Activated T-cell treated with anti-CD3 and anti-CD28 coated beads, Interleukin-2, amount 50 U/mL, for 24 hours (primary cell): Measurements from ENCODE around the gene PAEP.

Experiments used
- DNase-seq: peaks from one replicate; pipeline ENCODE4 v3.0.0-alpha.2; 2020
- H3K27ac Mint-ChIP-seq: 2 replicates; pipeline ENCODE4 v1.8.0; 2020; ENCODE audit warnings: mild to moderate bottlenecking, mixed read lengths
- H3K27me3 Mint-ChIP-seq: 2 replicates; pipeline ENCODE4 v1.8.0; 2020; ENCODE audit warnings: mixed read lengths
- H3K36me3 Mint-ChIP-seq: 2 replicates; pipeline ENCODE4 v1.8.0; 2020; ENCODE audit warnings: low read depth, mixed read lengths
- H3K4me1 Mint-ChIP-seq: 2 replicates; pipeline ENCODE4 v1.8.0; 2020; ENCODE audit warnings: low read depth, mixed read lengths
- H3K4me3 Mint-ChIP-seq: 2 replicates; pipeline ENCODE4 v1.8.0; 2020; ENCODE audit warnings: mild to moderate bottlenecking, moderate library complexity, mixed read lengths
- H3K9me3 Mint-ChIP-seq: 2 replicates; pipeline ENCODE4 v1.8.0; 2020; ENCODE audit warnings: mixed read lengths

The PAEP gene

DNA sequence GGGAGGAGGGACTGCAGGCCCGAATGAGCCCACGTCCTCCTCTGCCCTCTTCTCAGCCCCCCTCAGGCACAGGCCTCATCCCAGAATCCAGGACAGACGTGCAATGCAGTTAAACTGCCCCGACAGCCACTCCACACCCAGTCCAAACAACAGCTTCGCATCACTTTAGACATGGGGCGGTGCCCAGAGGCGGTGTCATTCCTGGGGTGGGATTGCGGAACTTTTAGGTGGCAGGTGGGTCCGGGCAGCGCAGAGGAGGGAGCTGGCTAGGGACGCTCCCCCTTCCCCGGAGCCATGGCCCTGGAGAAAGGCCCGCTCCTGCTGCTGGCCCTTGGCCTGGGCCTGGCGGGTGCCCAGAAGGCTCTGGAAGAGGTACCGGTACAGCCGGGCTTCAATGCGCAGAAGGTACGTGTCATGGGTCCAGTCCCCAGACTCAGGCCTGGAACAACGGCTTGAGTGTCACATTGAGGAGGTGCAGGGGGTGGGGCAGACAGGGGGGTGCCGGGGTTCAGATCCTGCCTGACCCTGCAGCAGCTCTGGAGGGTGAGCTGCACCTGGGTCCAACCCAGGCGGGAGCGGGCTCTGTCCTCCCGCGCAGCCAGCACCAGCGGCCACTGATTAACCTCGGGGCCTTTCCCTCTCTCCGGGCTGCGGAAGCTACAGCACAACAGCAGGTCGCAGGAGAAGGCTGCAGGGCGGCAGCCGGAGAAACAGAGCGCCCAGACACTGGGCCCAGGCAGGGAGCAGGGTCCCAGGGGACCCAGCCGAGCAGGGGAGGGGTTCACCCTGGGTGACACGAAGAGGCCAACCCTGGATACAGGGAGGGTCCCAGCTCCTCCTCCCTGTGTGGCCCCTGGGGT lies 52.6 kb downstream of the PAEP start:
- Mint-ChIP-seq H3K9me3 (no peaks in the 10 kb centered on the region), H3K4me1 (no peaks in the 10 kb centered on the region), H3K4me3 (no peak overlapping the region), H3K27ac (no peak overlapping the region), H3K27me3 (peaks cover 12% of the 10 kb centered on the region), H3K36me3 (no peaks in the 10 kb centered on the region)
- no peak for DNase-seq

DNA sequence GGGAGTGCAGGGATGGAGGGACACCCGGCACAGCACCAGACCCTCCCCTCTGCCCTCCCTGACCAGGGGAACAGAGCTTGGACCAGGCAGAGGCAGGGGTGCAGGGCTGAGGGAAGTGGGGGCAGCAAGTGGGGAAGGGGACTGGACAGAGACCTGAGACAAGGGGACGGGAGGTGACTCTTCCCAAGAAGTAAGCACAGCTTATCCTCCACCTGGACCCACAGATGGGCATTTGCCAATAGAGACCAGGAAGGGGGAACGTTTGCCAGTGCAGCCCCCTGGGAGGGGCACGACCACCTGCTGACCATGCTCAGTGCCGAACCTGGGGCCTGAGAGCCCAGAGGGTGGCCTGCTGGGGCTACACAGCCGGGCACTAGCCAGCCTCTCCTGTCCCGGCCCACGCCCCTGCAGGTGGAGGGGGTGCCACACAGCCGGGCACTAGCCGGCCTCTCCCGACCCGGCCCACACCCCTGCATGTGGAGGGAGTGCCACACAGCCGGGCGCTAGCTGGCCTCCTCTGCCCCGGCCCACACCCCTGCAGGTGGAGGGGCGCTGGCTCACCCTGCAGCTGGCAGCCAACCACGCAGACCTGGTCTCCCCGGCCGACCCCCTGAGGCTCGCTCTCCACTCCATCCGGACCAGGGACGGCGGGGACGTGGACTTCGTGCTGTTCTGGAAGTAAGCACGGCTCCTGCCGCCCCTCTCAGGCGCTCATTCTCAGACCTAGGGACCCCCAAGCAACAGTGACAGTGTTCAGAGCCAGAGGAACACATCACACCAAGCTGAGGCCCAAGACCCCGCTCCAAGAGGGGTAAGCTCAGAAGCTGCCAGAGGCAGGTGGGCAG lies 53.5 kb downstream of the PAEP start:
- H3K4me3 Mint-ChIP-seq, result no peak overlapping the region
- H3K27ac Mint-ChIP-seq, result no peak overlapping the region
- H3K36me3 Mint-ChIP-seq, result no peaks in the 10 kb centered on the region

DNA sequence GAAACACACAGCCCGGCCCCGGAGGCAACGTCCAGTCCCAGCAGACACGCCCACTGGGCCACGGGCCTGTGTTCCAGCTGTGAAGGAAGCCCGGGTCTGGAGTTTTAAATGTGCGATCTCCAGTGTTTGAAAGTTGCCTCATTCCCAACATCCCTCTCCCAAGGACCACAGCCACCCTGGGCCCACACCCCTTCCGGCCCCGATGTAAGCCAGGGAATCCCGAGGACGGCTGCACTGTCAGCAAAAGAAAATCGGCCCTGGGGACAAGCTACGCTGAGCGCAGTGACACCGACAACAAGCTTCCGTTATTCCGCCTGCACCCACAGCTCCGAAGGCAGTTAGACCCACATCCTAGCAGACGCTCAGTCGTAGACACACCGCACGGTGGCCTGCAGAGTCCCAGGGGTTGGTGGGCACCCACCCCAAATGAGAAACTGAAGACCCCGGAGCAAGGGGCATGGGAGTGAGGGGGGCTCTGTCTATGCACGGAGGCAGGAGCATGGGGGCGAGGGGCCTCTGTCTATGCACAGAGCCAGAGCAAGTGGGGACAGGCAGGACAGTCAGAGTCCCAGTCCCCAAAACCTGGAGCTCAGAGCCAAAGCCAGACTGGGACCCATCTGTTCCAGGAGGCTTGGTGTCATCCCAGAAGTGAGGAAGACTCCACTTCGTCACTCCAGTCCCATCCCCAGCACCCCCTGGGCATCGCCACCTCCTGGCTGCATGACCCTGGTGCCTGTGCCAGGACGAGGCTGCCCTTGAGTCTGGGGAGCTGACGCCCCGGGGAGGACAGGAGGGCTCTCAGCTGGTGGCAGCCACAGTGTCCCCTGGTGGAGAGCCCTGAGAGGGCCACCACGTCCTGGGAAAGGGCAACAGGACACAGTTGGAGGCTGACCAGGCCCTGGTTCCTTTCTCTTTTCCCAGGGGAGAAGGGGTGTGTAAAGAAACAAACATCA lies 54.4 kb downstream of the PAEP start:
- DNase-seq, result no peak
- Mint-ChIP-seq H3K27ac (no peak overlapping the region), H3K36me3 (no peaks in the 10 kb centered on the region), H3K9me3 (no peaks in the 10 kb centered on the region), H3K27me3 (peaks cover 12% of the 10 kb centered on the region), H3K4me1 (no peaks in the 10 kb centered on the region), H3K4me3 (no peak overlapping the region)

More for the DNA sequence above, 53.5 kb downstream of the PAEP start:
- Mint-ChIP-seq H3K27me3 (peaks cover 12% of the 10 kb centered on the region), H3K4me1 (no peaks in the 10 kb centered on the region), H3K9me3 (no peaks in the 10 kb centered on the region)
- no peak for DNase-seq
